Stimulated activated CD4-positive, alpha-beta T cell treated with anti-CD3 and anti-CD28 coated beads, TNF-alpha, amount 100 ng/mL, for 1 hour (primary cell): ENCODE results near the gene CANT1.

ENCODE experiments used
- DNase-seq, 3 donors: peaks; one replicate each; pipeline ENCODE4 v3.0.0-alpha.2; 2020; ENCODE audit warnings: low read depth in 3 of 3, low spot score in 1 of 3

Gene CANT1

DNA sequence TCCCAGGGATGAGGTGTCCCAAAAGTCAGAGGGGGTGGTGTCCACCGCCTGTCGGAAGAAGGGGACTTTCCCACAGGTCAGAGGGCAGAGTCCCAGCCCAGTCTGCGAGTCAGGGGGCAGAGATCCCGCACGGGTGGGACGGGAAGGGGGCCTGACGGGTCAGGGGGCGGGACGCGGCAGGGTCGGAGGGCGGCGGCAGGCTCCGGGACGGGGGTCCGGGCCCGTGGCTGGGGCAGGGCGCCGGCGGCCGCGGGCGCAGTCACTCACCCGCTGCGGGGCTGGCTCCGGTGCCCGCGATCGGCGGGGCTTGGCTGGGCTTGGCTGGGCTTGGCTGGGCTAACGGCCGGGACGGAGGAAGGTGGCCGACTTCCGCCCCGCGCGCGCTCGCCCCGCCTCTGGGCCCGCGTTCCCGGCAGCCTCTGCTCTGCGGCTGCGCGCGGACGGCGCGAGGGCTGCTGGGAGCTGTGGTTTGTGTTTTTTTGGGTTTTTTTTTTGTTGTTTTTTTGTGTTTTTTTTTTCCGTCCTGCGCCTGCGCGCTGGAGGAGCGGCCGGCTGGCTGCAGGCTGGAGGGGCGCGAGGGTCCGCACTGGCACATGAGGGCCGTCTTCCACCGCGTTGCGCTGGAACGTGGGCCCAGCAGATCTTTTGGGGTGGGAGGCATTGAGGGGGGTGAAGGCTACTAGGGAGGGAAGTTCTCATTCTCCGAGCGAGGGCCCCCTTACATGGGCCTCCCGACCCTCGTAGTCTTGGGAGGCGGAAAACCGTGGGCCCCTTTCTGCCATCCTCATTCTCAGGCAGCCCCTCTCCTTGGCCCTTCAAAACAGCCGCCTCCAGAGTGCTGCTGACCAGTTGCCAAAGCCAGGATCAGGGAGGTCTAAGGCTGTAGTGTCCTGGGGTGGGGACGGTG lies at the start of gene CANT1:
Gene CANT1 (minus strand): TSS at position 368 of the 907 bp plus-strand sequence. CDS start 12,142 bp downstream, outside the sequence.
- peak; percentile 66 to 71 (median 71) for DNase-seq

DNA sequence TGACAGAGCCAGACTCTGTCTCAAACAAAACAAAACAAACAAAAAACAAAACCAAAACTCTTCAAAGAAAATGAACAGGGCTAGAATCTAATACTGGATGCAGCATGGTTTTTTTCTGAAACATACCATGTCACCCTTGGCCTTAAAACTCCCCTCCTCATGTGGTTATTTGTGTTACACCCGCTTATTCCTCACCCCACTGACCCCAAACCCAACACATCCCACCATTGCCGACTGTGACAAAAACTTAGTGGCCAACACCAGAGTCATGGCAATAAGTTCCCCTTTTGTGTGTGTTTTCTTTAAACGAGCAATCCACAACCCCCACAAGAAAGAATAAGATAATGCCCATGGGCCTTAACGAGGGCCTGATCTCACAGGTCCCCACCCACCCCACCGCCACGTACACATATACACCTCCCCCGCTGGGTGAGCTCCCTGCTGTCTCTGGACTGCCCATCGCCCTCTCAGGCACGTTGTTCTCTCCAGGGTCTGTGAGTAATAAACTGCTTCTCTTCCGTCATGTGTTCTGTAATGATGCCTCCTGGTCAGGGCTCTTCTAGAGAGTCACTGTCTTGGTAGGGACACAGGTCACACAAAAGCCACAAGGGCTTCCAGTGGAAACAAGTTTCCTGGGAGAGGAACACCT lies 48.3 kb upstream of the CANT1 start:
- DNase-seq = no peak

DNA sequence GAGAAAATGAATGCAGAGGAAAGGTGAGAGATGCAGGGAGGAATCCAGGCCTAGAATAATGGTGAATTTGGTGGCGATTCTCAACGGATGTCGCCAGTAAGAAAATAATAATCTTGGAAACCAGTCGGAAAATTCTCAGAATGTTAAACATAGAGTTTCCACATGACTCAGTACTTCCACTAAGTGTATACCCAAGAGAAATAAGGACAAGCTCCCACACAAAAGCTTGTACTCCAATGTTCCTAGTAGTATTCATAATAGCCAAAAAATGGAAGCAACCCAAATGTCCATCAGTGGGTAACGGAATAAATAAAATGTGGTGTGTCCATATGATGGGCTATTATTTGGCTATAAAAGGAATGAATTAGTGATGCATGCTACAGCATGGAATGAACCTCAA lies 45.6 kb upstream of the CANT1 start:
- no peak for DNase-seq

DNA sequence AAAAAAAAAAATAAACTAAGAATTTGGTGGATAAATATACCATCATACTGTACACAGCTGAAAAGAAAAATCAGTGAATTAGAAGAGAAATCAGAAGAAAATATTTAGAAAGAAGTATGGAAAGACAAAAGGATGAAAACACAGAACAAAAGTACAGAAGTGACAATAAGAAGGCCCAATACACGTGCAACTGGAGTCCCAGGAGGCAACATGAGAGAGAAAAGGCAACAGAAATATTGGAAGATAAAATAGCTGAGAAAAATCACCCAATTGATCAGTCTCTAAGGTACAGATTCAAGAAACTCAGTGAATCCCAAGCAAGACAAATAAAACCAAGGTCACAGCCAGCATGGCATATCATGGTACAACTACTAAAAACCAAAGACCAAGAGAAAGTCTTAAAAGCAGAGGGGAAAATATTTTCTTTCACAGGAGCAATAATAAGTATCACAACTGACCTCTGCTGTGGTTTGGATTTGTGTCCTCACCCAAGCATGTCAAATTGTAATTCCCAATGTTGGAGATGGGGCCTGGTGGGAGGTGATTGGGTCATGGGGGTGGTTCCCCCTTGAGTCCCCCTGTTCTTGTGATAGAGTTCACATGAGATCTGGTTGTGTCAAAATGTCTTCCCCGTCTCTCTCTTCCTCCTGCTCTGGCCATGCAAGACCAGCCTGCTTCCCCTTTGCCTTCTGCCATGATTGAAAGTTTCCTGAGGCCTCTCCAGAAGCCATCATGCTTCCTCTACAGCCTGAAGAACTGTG lies 44.8 kb upstream of the CANT1 start:
- no peak for DNase-seq

DNA sequence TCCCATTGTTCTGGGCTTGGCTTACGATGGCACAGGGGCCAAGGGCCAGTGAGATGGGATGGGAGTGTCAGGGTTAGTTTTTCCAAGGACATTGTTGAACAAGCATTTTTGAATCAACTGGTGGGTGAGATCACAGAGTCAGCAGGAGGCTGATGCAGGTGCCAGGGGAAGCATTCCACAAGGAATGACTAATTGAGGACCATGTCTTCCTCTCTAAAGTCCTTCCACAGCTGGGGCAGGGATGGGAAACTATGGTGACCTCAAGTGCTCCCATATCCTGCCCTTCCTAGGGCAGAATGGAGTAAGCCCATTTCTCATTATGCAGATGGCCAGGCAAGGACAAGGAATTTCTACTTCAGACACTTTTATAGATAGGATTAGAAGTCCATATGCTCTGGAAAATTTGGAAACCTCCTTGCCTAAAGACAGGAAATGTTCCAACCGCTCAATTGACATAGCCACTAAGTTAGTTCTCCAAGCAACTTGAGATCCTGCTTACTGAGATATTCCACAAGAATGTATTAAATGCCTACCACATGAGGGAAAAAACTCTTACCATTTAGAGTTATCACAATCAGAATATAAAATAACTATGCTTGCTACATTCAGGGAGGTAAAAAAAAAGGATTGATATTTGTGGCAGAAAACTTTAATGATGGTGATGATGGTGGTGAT lies 43.8 kb upstream of the CANT1 start:
- no peak for DNase-seq

DNA sequence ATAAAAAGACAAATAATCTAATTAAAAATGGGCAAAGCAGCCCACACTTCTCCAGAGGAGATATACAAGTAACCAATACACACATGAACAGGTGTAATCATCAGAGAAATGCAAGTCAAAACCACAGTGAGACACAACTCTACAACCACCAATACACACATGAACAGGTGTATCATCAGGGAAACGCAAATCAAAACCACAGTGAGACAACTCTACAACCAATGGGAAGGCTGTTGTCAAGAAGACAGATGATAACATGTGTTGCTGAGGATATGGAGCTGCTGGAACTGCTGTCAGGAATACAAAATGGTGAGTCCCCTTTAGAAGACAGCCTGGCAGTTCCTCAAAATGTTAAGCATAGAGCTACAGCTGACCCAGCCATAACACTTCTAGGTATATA lies 42.6 kb upstream of the CANT1 start:
- no peak for DNase-seq

DNA sequence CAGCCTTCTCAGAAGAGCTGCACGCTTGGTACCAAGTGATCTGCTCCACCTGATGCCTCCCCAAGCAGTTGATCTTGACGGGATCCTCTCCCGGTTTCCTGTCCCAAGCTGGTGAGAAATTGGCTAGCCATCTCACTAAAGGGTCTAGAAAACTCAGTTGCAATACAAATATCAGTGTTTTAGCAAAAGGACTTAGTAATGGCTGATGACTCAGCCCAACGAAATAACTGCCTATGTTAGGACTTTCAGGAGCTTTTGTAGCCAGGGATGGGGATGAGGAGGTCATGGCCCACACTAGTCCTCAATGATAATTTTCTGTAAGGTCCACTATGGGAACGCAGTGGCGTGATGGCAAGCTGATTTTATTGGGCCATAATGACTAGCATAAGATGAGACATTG lies 41.7 kb upstream of the CANT1 start:
- DNase-seq = no peak

DNA sequence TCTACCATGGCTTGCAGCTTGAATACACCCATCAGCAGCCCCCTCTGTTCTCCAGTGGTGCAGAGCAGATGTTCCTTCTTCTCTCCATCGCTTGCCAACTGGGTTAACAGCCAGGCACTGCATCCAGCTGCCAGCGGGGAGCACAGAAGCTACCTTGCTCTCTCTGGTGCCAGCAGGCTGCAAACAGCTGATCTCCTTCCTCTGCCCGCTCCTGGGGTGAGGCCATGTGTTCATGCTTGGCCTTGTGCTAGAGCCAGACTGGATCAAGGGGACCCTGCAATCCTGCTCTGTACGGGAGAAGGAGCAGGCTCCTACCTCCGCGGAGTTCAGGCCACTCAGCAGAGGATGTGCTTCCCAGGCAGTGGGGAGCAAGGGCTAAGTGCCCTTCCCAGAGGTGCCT lies 41.0 kb upstream of the CANT1 start:
- DNase-seq = no peak

DNA sequence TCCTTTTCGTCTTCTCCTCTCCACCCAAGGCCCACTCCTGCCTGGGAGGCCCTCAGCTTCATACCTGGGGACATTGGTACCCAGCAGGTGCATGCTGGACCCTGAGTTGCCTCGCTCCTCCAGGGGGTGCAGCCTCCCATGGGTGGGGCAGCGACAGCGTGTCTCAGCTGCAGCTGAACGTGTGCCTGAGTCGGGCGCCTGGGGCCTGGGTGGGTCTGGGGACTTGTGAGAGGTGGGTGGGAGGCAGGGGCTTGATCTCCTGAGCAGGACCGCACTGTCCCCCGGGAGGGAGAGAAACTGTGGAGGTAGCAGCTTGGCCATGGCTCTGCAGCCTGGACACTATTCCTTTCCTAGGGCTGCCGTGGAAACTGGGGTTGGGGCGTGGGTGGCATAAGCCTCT lies 40.3 kb upstream of the CANT1 start:
- DNase-seq = no peak

DNA sequence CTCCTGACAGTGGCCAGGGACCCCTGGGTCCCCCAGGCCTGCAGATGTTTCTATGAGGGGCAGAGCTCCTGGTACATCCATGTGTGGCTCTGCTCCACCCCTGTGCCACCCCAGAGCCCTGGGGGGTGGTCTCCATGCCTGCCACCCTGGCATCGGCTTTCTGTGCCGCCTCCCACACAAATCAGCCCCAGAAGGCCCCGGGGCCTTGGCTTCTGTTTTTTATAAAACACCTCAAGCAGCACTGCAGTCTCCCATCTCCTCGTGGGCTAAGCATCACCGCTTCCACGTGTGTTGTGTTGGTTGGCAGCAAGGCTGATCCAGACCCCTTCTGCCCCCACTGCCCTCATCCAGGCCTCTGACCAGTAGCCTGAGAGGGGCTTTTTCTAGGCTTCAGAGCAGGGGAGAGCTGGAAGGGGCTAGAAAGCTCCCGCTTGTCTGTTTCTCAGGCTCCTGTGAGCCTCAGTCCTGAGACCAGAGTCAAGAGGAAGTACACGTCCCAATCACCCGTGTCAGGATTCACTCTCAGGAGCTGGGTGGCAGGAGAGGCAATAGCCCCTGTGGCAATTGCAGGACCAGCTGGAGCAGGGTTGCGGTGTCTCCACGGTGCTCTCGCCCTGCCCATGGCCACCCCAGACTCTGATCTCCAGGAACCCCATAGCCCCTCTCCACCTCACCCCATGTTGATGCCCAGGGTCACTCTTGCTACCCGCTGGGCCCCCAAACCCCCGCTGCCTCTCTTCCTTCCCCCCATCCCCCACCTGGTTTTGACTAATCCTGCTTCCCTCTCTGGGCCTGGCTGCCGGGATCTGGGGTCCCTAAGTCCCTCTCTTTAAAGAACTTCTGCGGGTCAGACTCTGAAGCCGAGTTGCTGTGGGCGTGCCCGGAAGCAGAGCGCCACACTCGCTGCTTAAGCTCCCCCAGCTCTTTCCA lies 39.5 kb upstream of the CANT1 start:
- no peak for DNase-seq

DNA sequence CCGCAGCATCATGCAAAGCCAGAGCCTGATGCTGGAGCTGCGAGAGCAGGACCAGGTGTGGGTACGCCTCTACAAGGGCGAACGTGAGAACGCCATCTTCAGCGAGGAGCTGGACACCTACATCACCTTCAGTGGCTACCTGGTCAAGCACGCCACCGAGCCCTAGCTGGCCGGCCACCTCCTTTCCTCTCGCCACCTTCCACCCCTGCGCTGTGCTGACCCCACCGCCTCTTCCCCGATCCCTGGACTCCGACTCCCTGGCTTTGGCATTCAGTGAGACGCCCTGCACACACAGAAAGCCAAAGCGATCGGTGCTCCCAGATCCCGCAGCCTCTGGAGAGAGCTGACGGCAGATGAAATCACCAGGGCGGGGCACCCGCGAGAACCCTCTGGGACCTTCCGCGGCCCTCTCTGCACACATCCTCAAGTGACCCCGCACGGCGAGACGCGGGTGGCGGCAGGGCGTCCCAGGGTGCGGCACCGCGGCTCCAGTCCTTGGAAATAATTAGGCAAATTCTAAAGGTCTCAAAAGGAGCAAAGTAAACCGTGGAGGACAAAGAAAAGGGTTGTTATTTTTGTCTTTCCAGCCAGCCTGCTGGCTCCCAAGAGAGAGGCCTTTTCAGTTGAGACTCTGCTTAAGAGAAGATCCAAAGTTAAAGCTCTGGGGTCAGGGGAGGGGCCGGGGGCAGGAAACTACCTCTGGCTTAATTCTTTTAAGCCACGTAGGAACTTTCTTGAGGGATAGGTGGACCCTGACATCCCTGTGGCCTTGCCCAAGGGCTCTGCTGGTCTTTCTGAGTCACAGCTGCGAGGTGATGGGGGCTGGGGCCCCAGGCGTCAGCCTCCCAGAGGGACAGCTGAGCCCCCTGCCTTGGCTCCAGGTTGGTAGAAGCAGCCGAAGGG lies 38.6 kb upstream of the CANT1 start:
- DNase-seq = no peak

DNA sequence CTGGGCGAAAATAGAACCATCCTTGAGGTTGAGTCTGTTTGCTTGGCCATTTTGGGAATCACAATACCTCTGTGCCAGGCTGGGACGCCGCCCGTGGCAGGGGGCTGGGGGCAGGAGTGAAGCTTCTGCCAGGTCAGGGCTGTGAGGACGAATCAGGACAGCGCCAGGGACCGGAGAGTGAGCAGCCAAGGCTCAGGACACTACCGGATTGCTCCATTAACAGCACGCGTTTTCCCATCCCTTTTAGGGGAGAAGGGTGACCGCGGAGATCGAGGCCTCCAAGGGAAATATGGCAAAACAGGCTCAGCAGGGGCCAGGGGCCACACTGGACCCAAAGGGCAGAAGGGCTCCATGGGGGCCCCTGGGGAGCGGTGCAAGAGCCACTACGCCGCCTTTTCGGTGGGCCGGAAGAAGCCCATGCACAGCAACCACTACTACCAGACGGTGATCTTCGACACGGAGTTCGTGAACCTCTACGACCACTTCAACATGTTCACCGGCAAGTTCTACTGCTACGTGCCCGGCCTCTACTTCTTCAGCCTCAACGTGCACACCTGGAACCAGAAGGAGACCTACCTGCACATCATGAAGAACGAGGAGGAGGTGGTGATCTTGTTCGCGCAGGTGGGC lies 37.8 kb upstream of the CANT1 start:
- no peak for DNase-seq

DNA sequence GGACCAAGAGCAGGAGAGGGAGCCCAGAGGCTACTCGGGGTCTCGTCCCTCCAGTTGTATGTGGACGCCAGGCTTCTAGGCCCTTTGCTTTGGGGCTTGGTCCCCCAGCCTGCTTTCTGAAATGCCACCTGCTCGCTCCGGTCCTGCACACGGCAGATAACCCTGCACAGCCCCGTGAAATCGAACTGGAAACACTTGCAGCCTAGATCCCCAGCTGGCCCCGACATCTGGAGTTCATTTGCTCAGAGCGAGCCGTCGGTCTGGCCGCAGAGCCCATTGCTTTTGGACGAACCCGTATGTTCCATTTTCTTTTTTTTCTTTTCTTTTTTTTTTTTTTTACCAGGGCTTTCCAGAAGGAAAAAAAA lies 37.3 kb upstream of the CANT1 start:
- no peak for DNase-seq

DNA sequence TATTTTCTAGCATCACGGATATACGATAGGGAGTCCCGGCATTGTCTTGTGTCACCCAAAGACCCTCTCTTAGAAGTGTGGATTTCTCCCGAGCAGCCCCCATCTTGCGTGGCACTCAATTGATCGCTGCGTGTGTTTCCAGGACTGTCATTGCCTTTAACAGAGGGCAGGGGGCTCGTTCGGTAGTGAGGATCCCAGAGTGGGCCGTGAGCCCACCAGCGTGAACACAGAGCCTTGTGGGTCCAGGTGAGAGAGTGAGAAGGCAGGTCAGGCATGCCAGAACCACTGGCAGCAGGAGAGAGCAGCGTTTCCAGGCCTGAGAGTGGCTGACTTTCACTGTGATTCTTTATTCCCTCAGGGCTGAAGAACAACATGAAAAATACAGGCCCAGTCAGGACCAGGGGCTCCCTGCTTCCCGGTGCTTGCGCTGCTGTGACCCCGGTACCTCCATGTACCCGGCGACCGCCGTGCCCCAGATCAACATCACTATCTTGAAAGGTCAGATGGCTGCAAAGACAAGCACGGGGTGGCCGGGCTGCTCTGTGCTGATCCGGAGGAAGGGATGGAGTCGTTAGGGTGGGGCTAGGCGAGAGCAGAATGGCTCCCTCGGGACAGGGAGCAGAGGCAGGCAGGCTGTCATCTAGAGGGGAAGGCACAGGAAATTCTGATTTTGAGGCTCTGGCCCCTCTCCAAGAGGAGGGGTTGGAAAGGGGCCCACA lies 36.8 kb upstream of the CANT1 start:
- no peak for DNase-seq

DNA sequence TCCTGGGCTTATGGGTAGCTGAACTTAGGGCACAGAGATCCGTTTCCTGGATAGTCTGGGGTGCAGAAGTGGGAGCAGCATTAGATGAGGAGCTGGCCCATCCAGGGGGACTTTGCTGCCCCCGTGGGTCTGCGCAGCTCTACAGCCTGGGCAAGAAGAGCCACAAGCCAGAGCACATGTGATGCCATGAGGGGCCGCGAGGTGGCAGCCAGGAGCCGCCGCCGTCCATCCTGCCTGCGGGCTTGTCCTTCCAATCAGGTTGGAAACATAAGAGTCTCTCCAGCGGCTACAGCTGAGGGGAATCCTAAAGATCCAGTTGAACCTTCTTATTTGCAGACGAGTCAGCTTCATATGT lies 36.3 kb upstream of the CANT1 start:
- DNase-seq = peak in 2 of 3 donors; percentile 38 to 54

DNA sequence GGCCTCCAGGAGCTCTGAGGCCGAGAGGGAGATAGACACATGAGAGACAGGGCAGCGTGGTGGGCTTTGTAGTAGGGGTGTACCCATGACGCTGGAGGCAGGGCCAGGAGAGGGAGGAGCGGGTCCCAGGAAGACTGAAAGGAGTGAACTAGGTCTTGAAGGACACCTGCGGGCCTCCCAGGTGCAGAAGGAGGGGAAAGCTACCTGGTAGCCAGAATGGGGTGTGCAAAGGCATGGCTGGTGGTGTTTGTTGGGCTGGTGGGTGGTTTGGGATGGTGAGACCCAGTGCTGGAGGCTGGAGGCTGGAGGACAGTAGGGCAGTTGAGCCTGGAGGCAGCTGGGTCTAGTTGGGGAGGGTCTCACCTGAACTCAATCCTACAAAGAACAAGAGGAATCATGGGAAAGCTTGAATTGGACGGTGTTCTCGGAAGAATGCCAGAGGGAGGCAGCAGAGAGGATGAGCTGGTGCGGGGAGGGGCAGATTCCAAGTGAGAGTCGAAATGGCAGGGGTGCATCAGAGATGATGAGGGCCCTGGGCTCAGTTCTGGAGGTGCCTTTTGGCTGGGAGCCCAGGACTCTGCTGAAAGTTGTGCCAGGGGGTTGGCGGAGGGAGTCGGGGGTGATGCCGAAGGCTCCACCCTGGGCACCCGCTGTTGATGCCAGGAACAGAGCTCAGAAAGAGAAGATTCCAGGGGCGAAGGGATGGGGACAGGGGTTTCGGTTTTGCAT lies 35.6 kb upstream of the CANT1 start:
- DNase-seq = no peak

DNA sequence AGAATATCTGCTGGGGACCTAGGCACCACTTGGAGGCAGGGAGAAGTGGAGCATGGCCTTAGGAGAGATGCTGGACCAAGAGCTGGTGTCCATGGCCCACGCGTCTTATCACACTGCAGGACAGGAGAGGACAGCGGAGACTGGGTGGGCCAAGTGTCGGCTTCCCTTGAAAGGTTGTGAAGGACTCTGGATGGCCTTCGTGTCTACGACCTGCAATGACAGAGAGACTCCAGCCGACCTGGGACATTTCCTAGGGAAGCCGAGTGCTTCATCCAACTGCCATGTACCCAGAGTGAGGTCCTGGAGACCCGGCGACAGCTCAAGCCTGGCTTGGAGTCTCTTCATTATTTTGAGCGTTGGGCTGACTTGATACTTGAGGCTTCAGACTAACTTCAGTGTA lies 34.9 kb upstream of the CANT1 start:
- DNase-seq = no peak

DNA sequence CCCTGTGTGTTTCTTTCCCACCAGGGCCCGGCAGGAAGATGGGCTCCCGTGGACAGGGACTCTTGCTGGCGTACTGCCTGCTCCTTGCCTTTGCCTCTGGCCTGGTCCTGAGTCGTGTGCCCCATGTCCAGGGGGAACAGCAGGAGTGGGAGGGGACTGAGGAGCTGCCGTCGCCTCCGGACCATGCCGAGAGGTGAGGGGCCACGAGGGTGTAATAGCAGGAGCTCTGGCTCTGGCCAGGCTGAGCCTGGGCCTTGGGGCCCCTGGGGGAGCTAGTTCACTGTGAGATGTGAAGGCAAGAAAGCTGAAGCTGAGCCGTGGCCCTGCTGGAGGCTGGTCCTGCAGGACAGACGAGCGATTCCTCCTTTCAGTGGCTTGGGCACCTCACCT lies 34.4 kb upstream of the CANT1 start:
- no peak for DNase-seq
